Peyer's patch (tissue), 4 donors: ENCODE data around the gene SACM1L.

ENCODE experiments used
- CTCF ChIP-seq, 6 experiments: fragments of 450-650 bp in 4 of 6; fragments of 200-600 bp in 2 of 6; sonication (generic) in 1 of 6; IDR thresholded peaks; one replicate each; pipeline ENCODE4 v1.5.1; 2017 to 2019; ENCODE audit warnings: antibody characterized with exemption in 6 of 6, mild to moderate bottlenecking in 3 of 6, moderate library complexity in 1 of 6
- POLR2A ChIP-seq, 2 donors: fragments of 450-650 bp; IDR thresholded peaks; one replicate each; pipeline ENCODE4 v1.5.1; 2017; ENCODE audit warnings: antibody characterized with exemption in 2 of 2, mild to moderate bottlenecking in 2 of 2, moderate library complexity in 2 of 2

- TF ChIP-seq CTCF (IDR thresholded peaks at IDR 0.05) (no peak), POLR2A (IDR thresholded peaks at IDR 0.05) (no peak)
Measured at GRCh38 chr3:45794660-45795059, 105.5 kb downstream of the SACM1L start.
